CD4-positive, alpha-beta memory T cell (primary cell): ENCODE measurements around the gene SCART1. TPM values are rescaled to one million over a fixed set of nuclear protein-coding genes. Genes with fewer than 3 reads are reported as not detected.
"Not testable (repeated sequence)": the region's sequence is repeated elsewhere in the genome, so short reads cannot be mapped to it uniquely, and the experiment has no call there.

Source experiments
- CTCF ChIA-PET: fragments of 350-600 bp; sonication (Branson Sonifier 250); formaldehyde crosslinking; loops from one replicate; lab custom pipeline; 2021; ENCODE audit warnings: inconsistent platforms; ENCODE audit not compliant: partially characterized antibody; lab: Charles Lee
- POLR2A ChIA-PET: fragments of 350-600 bp; sonication (Branson Sonifier 250); formaldehyde crosslinking; loops from one replicate; lab custom pipeline; 2021; ENCODE audit not compliant: partially characterized antibody; lab: Charles Lee
- DNase-seq, 5 donors: peaks; one replicate each; pipeline versions ENCODE4 v3.0.0 to v3.0.0-alpha.2; 2020 to 2022; ENCODE audit warnings: mixed read lengths in 1 of 5
- H3K27ac ChIP-seq: one replicate; pipeline ENCODE4 v1.7.0; 2013; ENCODE audit warnings: low read depth, low read length
- H3K27me3 ChIP-seq: 2 replicates; pipeline ENCODE4 v1.7.0; 2013; ENCODE audit warnings: mild to moderate bottlenecking, low read length, moderate library complexity; ENCODE audit not compliant: insufficient read depth
- H3K36me3 ChIP-seq: 2 replicates; pipeline ENCODE4 v1.7.0; 2013; ENCODE audit warnings: mild to moderate bottlenecking, low read length, moderate library complexity; ENCODE audit not compliant: insufficient read depth
- H3K4me1 ChIP-seq: 2 replicates; pipeline ENCODE4 v1.7.0; 2013; ENCODE audit warnings: mild to moderate bottlenecking, low read length, moderate library complexity; ENCODE audit not compliant: insufficient read depth
- H3K4me3 ChIP-seq, 2 donors: one replicate each; pipeline ENCODE4 v1.7.0; 2013; ENCODE audit warnings: low read length in 2 of 2, mild to moderate bottlenecking in 1 of 2
- H3K9me3 ChIP-seq, 2 donors: one replicate each; pipeline ENCODE4 v1.7.0; 2013; ENCODE audit warnings: low read length in 2 of 2, control low read depth in 1 of 2; ENCODE audit not compliant: control insufficient read depth in 1 of 2
- H3K27ac Mint-ChIP-seq, 7 donors: one replicate each; pipeline ENCODE4 v1.8.0; 2020 to 2021; ENCODE audit warnings: mixed read lengths in 7 of 7, mild to moderate bottlenecking in 6 of 7, inconsistent platforms in 3 of 7, moderate library complexity in 3 of 7
- H3K27me3 Mint-ChIP-seq, 2 donors: one replicate each; pipeline ENCODE4 v1.8.0; 2020 to 2021; ENCODE audit warnings: mixed read lengths in 2 of 2
- H3K36me3 Mint-ChIP-seq, 2 donors: one replicate each; pipeline ENCODE4 v1.8.0; 2020 to 2021; ENCODE audit warnings: mixed read lengths in 2 of 2, inconsistent platforms in 1 of 2, mild to moderate bottlenecking in 1 of 2
- H3K4me1 Mint-ChIP-seq, 4 donors: one replicate each; pipeline ENCODE4 v1.8.0; 2020 to 2021; ENCODE audit warnings: mixed read lengths in 4 of 4, mild to moderate bottlenecking in 1 of 4
- H3K4me3 Mint-ChIP-seq, 8 donors: one replicate each; pipeline ENCODE4 v1.8.0; 2020 to 2021; ENCODE audit warnings: mixed read lengths in 8 of 8, mild to moderate bottlenecking in 7 of 8, moderate library complexity in 6 of 8, inconsistent platforms in 3 of 8
- H3K9me3 Mint-ChIP-seq, 8 donors: one replicate each; pipeline ENCODE4 v1.8.0; 2020 to 2021; ENCODE audit warnings: mixed read lengths in 8 of 8, mild to moderate bottlenecking in 5 of 8, inconsistent platforms in 3 of 8, moderate library complexity in 1 of 8
- intact Hi-C: fragments of 100-400 bp; cut with micrococcal nuclease; formaldehyde crosslinking; loops from one replicate; pipeline ENCODE4 v1.15.1; 2023
- polyA plus RNA-seq, 2 donors: library from polyadenylated mRNA; unstranded; fragments of 300-500 nt; fragmentation: Illumina TruSeq; gene quantifications; one replicate each; pipeline ENCODE4 v1.2.3, GENCODE V29; 2021
- total RNA-seq, 2 experiments: library from RNA; stranded (reverse); gene quantifications; one replicate each; pipeline ENCODE4 v1.2.3, GENCODE V29; 2021

SCART1 gene
- total RNA-seq (10 to 100 TPM; 10.5 to 11.2 TPM), polyA plus RNA-seq (1 to 10 TPM in 1 of 2 donors, under 1 TPM in 1; 0.49 to 1.2 TPM)

- intact Hi-C loops = no loop called here
- H3K27me3 Mint-ChIP-seq = no peaks in the 10 kb centered on the region
- peaks cover 0 to 7% (median 3%) of the 10 kb centered on the region in 4 donors for H3K4me1 Mint-ChIP-seq
- peak; percentile 17 to 57 (median 30) for DNase-seq
- Histone ChIP-seq H3K27me3 (no peaks in the 10 kb centered on the region), H3K4me1 (no peaks in the 10 kb centered on the region), H3K4me3 (no peak within 1 kb of the TSS), H3K27ac (no peak within 1 kb of the TSS), H3K9me3 (no peaks in the 10 kb centered on the region), H3K36me3 (no peaks in the 10 kb centered on the region)
- peak within 1 kb of the TSS in 3 of 8 donors; percentile 3 to 61 (median 46) for H3K4me3 Mint-ChIP-seq
- H3K9me3 Mint-ChIP-seq = peaks cover 0 to 13% (median 9%) of the 10 kb centered on the region in 8 donors
- ChIA-PET POLR2A (interaction anchor here (2.1 kb wide), 1 partner anchor 12 kb away, joined by 6 read pairs; no protein-coding TSS in a partner anchor), CTCF (interaction anchor here (1.1 to 2.1 kb wide), 2 partner anchors 15 to 16 kb away, joined by 3 to 5 read pairs; no protein-coding TSS in a partner anchor)
- peaks cover under 1 to 8% of the 10 kb centered on the region in 2 donors for H3K36me3 Mint-ChIP-seq
- H3K27ac Mint-ChIP-seq = peak within 1 kb of the TSS in 3 of 7 donors; percentile 5 to 71 (median 13)
These were observed at the start of gene SCART1 for GRCh38 chr10:133453516-133454203. Gene SCART1 (plus strand): TSS chr10:133453945. CDS start chr10:133453998, 53 bp downstream.

GRCh38 chr10:133405272-133405671, 48.5 kb upstream of the SCART1 start:
- CTCF ChIA-PET = interaction anchor here (1.2 to 1.4 kb wide), 2 partner anchors 15 to 76 kb away, joined by 3 read pairs; no protein-coding TSS in a partner anchor
- H3K27me3 Mint-ChIP-seq = no peaks in the 10 kb centered on the region
- no peak overlapping the region for H3K4me3 Mint-ChIP-seq
- peaks cover 74 to 76% of the 10 kb centered on the region in 2 donors for H3K36me3 Mint-ChIP-seq
- Histone ChIP-seq H3K27me3 (no peaks in the 10 kb centered on the region), H3K4me1 (peaks cover 17% of the 10 kb centered on the region), H3K36me3 (peaks cover 27% of the 10 kb centered on the region), H3K4me3 (no peak overlapping the region), H3K9me3 (no peaks in the 10 kb centered on the region), H3K27ac (no peak overlapping the region)
- no peak for DNase-seq
- peak overlapping the region in 6 of 7 donors; percentile 8 to 86 (median 47) for H3K27ac Mint-ChIP-seq
- intact Hi-C loops = no loop called here
- H3K4me1 Mint-ChIP-seq = peaks cover 38 to 58% (median 52%) of the 10 kb centered on the region in 4 donors
- POLR2A ChIA-PET = interaction anchor here (0.7 kb wide), 1 partner anchor 52 kb away, joined by 3 read pairs; no protein-coding TSS in a partner anchor
- H3K9me3 Mint-ChIP-seq = peaks cover 0 to 2% (median 0%) of the 10 kb centered on the region in 8 donors

- CTCF ChIA-PET = interaction anchor here (1.2 kb wide), 1 partner anchor 76 kb away, joined by 3 read pairs; no protein-coding TSS in a partner anchor
- intact Hi-C loops = no loop called here
- Histone ChIP-seq H3K4me1 (peaks cover 10% of the 10 kb centered on the region), H3K9me3 (no peaks in the 10 kb centered on the region), H3K36me3 (peaks cover 28% of the 10 kb centered on the region), H3K27ac (no peak overlapping the region), H3K4me3 (no peak overlapping the region), H3K27me3 (no peaks in the 10 kb centered on the region)
- Mint-ChIP-seq H3K9me3 (peaks cover 0 to 9% (median 1%) of the 10 kb centered on the region in 8 donors), H3K36me3 (peaks cover 75 to 76% of the 10 kb centered on the region in 2 donors), H3K4me3 (peak overlapping the region in 3 of 8 donors; percentile 2 to 68 (median 65)), H3K27me3 (no peaks in the 10 kb centered on the region), H3K4me1 (peaks cover 37 to 52% (median 47%) of the 10 kb centered on the region in 4 donors), H3K27ac (peak overlapping the region in 5 of 7 donors; percentile 36 to 45 (median 42))
- POLR2A ChIA-PET = interaction anchor here (0.7 kb wide), 1 partner anchor 53 kb away, joined by 3 read pairs; no protein-coding TSS in a partner anchor
- DNase-seq = no peak
These were observed 47.8 kb upstream of the SCART1 start for GRCh38 chr10:133405844-133406527.

- POLR2A ChIA-PET = no interaction called here
These were observed 42.0 kb upstream of the SCART1 start for GRCh38 chr10:133411523-133412380.

GRCh38 chr10:133412381-133412711, 41.4 kb upstream of the SCART1 start:
- Histone ChIP-seq H3K4me1 (no peaks in the 10 kb centered on the region), H3K36me3 (peaks cover 36% of the 10 kb centered on the region), H3K27ac (no peak overlapping the region), H3K27me3 (no peaks in the 10 kb centered on the region), H3K9me3 (peaks cover 0 to 7% of the 10 kb centered on the region in 2 donors), H3K4me3 (no peak overlapping the region)
- Mint-ChIP-seq H3K9me3 (peaks cover 0 to 29% (median 21%) of the 10 kb centered on the region in 8 donors), H3K36me3 (peaks cover 65 to 71% of the 10 kb centered on the region in 2 donors), H3K4me1 (peaks cover 16 to 26% (median 17%) of the 10 kb centered on the region in 4 donors), H3K27ac (peak overlapping the region in 1 of 7 donors; percentile 18), H3K27me3 (no peaks in the 10 kb centered on the region), H3K4me3 (no peak overlapping the region)
- intact Hi-C loops = no loop called here
- ChIA-PET CTCF (no interaction called here), POLR2A (no interaction called here)
- DNase-seq = no peak

More at GRCh38 chr10:133411523-133412380, 42.0 kb upstream of the SCART1 start:
- Mint-ChIP-seq H3K4me1 (peaks cover 18 to 30% (median 22%) of the 10 kb centered on the region in 4 donors), H3K27me3 (no peaks in the 10 kb centered on the region), H3K36me3 (peaks cover 71 to 77% of the 10 kb centered on the region in 2 donors), H3K27ac (peak overlapping the region in 2 of 7 donors; percentile 18 to 48), H3K9me3 (peaks cover 0 to 31% (median 21%) of the 10 kb centered on the region in 8 donors), H3K4me3 (peak overlapping the region in 1 of 8 donors; percentile 54)
- intact Hi-C loops = no loop called here
- no peak overlapping the region for H3K4me3 ChIP-seq
- peaks cover 0 to 7% of the 10 kb centered on the region in 2 donors for H3K9me3 ChIP-seq
- H3K27ac ChIP-seq = no peak overlapping the region
- no peaks in the 10 kb centered on the region for H3K4me1 ChIP-seq
- peaks cover 36% of the 10 kb centered on the region for H3K36me3 ChIP-seq
- no peaks in the 10 kb centered on the region for H3K27me3 ChIP-seq
- CTCF ChIA-PET = no interaction called here
- DNase-seq = no peak

- H3K27me3 Mint-ChIP-seq, CTCF ChIA-PET, H3K4me1 Mint-ChIP-seq, H3K27ac Mint-ChIP-seq, H3K4me3 ChIP-seq, H3K27ac ChIP-seq, POLR2A ChIA-PET, intact Hi-C loops, H3K4me3 Mint-ChIP-seq, H3K27me3 ChIP-seq, H3K4me1 ChIP-seq, DNase-seq, H3K9me3 ChIP-seq: not testable (repeated sequence)
- peaks cover 34% of the 10 kb centered on the region for H3K36me3 ChIP-seq
- peaks cover 0 to 29% (median 21%) of the 10 kb centered on the region in 8 donors for H3K9me3 Mint-ChIP-seq
- peaks cover 55 to 56% of the 10 kb centered on the region in 2 donors for H3K36me3 Mint-ChIP-seq
These were observed 39.3 kb upstream of the SCART1 start for GRCh38 chr10:133414401-133414800.
